ENCODE data around the gene MEI1. TPM values are rescaled to one million over a fixed set of nuclear protein-coding genes. Genes with fewer than 3 reads are reported as not detected.
A peak's percentile ranks its signal among the peaks of the same experiment; 100 is the strongest.

MEI1 gene
- total RNA-seq, 1 experiment from 2014 or later, result 0.20 TPM

- Histone ChIP-seq H3K18ac (ENCODE audit: insufficient read length, low read depth, low read length) (no peak overlapping the region), H2BK120ac (ENCODE audit: low read depth, low read length, poor library complexity, severe bottlenecking) (no peak overlapping the region), H3T11ph (ENCODE audit: low read length) (no peak overlapping the region), H3K23me2 (ENCODE audit: insufficient read length, low read depth, low read length, poor library complexity, severe bottlenecking) (no peaks in the 10 kb centered on the region), H4K5ac (ENCODE audit: insufficient read length, low read depth, low read length) (no peak overlapping the region), H4K8ac (replicated peaks; ENCODE audit: insufficient read length, low read depth, low read length) (no peak overlapping the region), H3K79me1 (ENCODE audit: insufficient read depth, low read depth, low read length, poor library complexity, severe bottlenecking) (no peaks in the 10 kb centered on the region), H2AFZ (ENCODE audit: low read length) (no peak overlapping the region), H3K9me3 (ENCODE audit: control insufficient read depth, low read depth, low read length) (no peaks in the 10 kb centered on the region), H3K79me2 (ENCODE audit: insufficient read depth, low read length) (no peaks in the 10 kb centered on the region), H3K27me3 (ENCODE audit: insufficient read depth, low read length) (no peaks in the 10 kb centered on the region), H2BK5ac (ENCODE audit: insufficient read length, low read length) (no peak overlapping the region), H3K4me2 (ENCODE audit: insufficient read depth, insufficient read length, low read length) (no peak overlapping the region), H3K27ac (ENCODE audit: insufficient read length, low read depth, low read length) (no peak overlapping the region), H3K9ac (ENCODE audit: extremely low read depth, insufficient read length, low read length) (no peak overlapping the region), H3K56ac (ENCODE audit: insufficient read length, low read depth, low read length) (no peak overlapping the region), H3K4ac (ENCODE audit: low read depth, low read length) (no peak overlapping the region), H2BK12ac (ENCODE audit: insufficient read length, low read depth, low read length) (no peak overlapping the region), H3K23ac (ENCODE audit: insufficient read length, low read depth, low read length) (no peak overlapping the region), H2AK5ac (ENCODE audit: insufficient read length, low read length) (no peak overlapping the region), H3K14ac (ENCODE audit: insufficient read depth, low read length) (no peak overlapping the region), H2BK20ac (ENCODE audit: low read depth, low read length, poor library complexity, severe bottlenecking) (no peak overlapping the region), H4K91ac (ENCODE audit: insufficient read length, low read depth, low read length) (no peak overlapping the region), H2BK15ac (ENCODE audit: low read depth, low read length) (no peak overlapping the region), H4K20me1 (ENCODE audit: control insufficient read depth, insufficient read depth, insufficient read length) (no peaks in the 10 kb centered on the region), H3K4me1 (ENCODE audit: insufficient read depth, low read length) (peaks cover 4% of the 10 kb centered on the region; the same call in 1 of the 2 replicates)
- no peaks in the 10 kb centered on the region for H3K27me3 Mint-ChIP-seq (ENCODE audit: low read depth)
- H3K36me3 Mint-ChIP-seq (ENCODE audit: insufficient read depth in 1 of 3, low read depth in 3 of 3), result peaks cover 8 to 18% (median 12%) of the 10 kb centered on the region in 3 experiments; a peak in 6 of 7 replicates
- DNase-seq, result no peak
- H3K4me1 Mint-ChIP-seq, result peaks cover 36 to 42% of the 10 kb centered on the region in 2 experiments
- H3K27ac Mint-ChIP-seq, result peak overlapping the region in 2 of 3 experiments; percentile 8 to 10; a peak in 2 of 7 replicates
- H3K9me3 Mint-ChIP-seq, result no peaks in the 10 kb centered on the region
- no CpG with 5 or more reads among the region's 4 CpGs for WGBS (ENCODE audit: extremely low coverage, insufficient read length, low lambda C conversion rate)
- no peak for TF ChIP-seq CTCF (conservative IDR thresholded peaks at IDR 0.05)
- H3K4me3 Mint-ChIP-seq, result no peak overlapping the region
Observed at GRCh38 chr22:41828516-41828915, 129.2 kb downstream of the MEI1 start.

Measured in H9 (cell line).